Anterior cingulate cortex (tissue), 58 donors: ENCODE measurements around the gene TAF6L.
"Not testable (repeated sequence)": the region's sequence is repeated elsewhere in the genome, so short reads cannot be mapped to it uniquely, and the experiment has no call there.

ENCODE experiments used
- DNase-seq, 58 donors: peaks; one replicate each; lab custom pipeline; 2025; lab: John Stamatoyannopoulos, UW

Gene TAF6L

DNA sequence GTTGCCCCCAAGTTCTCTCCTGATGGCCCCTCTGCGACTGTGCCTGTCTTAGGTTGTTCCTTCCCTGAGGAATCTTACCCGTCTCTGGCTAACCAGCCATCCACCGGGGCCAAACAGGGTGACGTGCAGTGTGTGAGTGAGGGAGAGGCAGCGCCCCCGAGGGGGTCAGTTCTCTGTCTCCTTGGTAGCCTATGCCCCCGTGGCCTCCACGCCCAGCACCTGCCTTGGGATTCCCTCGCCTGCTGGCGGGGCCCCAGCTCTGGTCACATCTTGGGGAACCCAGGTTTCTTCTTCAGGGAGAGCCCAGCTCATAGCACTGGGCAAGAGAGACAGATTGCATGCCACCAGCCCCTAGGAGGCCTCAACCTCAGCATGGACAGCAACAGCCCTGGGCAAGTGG is 28.3 kb downstream of the TAF6L start:
- no peak for DNase-seq

DNA sequence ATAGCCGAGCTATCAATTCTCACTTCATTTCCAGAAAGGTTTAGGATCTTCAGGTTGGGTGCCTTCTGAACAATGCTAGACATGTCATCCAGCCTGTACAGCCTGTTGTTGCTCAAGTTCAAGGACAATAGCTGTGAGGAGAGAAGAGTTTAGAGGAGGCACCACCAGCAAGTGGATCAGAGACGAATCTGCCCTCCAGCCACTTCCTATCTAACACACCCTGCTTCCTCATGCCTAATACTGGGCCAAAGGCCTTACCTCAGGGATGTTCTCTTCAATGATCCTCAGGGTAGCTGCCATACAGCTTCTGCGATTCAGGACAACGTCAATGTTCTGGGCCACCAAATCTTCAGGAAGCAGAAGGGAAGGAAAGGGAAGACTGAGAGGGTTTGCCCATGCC is 29.9 kb downstream of the TAF6L start:
- no peak for DNase-seq

DNA sequence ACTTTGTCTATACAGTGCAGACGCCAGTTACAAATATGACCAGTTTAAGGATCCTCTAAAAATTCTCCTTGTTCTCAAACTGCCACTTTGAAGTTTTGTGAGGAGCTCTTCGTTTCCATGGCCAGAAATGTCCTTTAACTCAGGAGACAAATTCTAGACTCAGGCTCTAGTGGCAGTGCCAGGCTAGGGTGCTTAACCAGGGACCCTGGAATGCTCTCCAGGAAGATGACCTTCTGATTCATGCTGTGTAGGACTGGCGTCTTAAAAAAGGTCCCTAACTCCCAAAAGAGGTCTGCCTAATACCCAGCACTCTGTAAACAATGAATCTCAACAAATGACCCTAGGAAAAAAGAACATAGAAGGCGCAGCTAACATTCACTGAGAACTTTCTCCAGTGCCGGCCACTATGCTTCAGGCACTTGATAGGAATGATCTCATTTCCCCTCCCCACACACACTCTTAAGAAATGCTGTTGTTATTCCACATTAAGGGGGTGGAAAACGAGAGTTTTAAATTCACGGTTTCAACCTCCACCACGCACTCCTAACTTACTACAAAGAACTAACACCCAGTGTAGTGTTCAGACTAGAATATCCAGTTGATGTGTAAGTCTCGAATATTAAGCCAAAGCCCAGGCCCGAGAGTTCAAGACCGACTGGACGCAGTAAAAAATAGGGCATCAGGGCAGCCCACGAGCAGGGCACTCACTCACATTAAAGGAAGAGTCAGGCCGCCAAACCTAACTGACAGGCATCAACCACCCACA is 33.3 kb downstream of the TAF6L start:
- peak in 2 of 58 donors; percentile 13 to 44 for DNase-seq

DNA sequence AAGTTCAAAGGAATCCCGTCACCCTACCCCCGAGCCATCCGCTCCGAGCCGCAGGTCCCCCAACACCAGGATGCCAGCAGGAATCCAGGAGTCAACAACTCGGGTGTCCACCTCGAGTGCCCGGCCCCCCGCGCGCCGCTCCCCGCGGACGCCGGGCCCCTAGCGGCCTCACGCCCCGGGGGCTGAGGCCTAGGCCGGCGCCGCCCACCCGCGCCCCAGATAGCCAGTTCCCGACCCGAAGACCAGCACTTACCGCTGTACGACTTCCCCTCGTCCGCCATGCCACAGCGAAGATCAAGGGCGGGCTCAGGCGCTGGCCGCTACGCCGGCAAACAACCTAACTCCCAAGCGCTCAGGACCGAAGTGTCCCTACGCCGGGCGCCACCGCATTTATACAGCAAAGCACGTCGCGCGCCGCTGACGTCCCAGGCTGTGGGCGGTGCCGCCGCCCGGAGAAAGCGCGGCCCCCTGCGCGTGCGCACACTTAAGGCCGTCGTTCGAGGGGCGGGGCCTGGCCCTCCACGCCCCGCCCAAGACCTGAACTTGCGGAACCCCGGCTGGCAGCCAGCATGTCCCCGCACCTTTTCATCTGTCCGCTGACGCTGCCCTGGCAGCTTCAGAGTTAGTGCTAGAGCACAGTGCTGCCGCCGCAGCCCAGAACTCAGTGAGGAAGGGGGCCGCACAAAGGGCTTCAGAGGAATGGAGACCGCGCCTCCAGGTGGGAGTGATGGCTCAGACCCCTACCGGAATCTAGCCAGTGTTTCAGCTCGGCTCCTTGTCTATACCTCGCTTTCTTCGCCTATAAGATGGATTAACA is 34.1 kb downstream of the TAF6L start, which contains the start of gene NXF1:
TSS of gene NXF1 (minus strand) at position 365 of the 817 bp plus-strand sequence. CDS start at position 281, 84 bp downstream.
- peak; percentile 46 to 96 (median 92) for DNase-seq

DNA sequence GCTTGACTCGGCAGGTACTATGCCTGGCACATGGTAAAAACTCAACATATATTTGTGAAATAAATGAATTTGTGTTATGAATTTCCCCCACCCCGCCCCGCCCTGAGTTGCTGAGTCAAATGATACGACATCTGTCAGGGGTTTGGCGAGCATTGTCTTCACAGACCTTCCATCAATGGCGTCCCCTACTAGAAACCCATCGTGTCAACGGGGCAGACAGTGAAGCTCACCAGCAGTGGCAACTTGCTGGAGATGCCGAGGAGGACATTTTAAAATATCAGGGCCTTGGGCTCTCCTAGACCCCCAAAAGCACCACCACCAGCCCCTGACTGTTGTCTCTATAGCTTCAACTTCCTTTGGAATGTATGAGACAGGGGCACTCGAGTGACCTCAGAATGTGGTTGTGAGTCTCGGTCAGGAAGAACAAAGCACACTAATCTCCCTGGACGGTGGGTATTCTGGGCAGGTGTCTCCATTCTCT is 34.8 kb downstream of the TAF6L start:
- DNase-seq: peak in 2 of 58 donors; percentile 6 to 17

DNA sequence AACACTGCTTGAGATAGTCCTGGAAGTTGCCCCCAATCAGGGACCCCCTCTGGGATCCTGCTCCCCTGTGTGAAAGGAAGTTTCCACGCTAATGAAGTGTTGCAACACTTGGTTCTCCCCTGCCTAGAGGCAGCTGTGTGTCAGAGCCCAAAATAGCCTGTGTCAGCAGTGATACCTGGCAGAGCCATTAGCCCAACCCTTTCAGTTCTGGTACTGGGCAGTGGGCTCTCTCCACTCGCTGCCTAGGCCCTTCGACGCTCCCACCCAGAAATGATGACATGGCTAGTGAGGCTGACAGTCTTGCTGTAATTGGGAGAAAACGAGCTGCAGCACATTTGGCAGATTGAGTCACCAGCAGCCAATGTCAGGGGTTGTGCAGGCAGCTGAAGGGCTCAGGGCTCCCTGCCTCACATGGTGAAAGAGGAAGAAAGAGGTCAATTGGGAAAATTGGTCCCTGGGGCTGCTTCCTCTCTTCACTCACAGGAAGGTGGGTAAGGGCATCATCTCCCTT is 35.5 kb downstream of the TAF6L start:
- peak in 3 of 58 donors; percentile 4 to 32 (median 12) for DNase-seq

DNA sequence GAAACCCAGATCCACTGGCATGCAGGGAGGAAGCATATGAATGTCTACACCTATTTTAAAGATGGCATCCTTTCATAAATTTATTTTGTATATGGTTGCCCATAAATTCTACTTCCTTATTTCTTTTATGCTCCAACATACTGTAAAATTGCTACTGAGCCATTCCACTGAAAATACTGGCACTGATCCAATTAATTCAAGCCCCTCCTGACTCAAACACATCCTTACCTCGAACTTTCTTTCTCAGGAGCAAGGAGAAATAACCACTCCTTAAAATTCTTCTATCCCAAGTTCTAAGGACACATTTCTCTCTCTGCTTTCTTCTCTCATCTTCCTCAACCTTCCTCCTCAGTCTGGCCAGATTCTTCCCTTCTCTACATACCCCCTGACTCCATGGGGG is 39.6 kb downstream of the TAF6L start:
- no peak for DNase-seq

DNA sequence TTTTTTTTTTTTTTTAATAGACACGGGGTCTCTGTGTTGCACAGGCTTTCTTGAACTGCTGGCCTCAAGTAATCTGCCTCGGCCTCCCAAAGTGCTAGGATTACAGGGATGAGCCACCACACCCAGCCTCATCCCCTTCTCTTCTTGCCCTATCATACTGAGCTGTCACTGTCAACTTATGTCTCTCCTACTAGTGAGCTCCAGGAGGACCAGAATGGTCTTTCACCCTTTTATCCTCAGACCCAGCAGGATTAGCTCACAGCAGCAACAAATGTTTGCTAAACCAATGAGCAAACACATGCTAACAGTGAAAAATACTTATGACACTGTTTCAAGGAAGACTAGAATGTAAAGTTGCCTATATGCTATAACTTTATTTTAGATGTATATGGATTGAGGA is 40.5 kb downstream of the TAF6L start:
- DNase-seq: no peak

DNA sequence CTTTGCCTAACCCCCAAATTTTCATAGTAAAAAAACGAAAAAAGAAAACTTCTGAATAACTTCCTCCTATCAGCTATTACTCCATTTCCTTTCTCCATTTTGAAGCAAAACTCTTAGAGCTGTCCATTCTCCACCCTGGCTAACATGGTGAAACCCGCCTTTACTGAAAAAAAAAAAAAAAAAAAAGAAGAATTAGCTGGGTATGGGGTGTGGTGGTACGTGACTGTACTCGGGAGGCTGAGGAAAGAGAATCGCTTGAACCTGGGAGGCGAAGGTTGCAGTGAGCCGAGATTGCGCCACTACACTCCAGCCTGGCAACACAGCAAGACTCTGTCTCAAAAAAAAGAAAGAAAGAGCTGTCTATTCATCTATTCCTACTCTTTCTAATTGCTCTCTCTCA is 45.4 kb downstream of the TAF6L start:
- DNase-seq: no peak

DNA sequence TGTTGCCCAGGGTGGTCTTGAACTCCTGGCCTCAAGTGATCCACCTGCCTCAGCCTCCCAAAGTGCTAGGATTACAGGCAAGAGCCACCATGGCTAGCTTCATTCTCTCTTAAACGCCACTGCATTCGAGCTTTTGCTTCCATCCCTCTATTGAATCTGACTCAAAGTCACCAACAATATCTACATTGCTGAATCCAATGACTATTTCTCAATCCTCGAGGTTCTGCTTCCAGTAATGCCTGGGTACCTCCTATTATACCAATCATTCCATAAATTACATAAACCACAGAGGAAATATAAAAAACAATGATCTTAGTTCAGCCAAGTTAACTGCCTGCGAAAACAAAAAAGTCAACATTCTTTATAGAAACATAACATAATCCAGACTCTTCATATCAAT is 45.9 kb downstream of the TAF6L start:
- DNase-seq: no peak

DNA sequence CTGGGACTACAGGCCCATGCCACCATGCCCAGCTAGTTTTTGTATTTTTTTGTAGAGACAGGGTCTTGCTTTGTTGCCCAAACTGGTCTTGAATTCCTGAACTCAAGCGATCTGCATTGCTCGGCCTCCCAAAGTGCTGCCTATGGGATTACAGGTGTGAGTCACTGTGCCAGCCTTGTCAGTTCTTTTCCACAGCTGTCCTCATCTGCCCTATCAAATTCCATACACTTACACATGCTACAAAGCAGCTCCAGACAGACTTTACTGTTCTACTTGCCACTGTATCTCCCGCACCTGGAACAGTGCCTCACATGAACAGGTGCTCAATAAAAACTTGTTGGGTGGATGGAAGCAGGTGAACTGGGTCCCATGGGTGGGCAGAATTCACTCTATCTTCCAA is 52.5 kb downstream of the TAF6L start:
- no peak for DNase-seq

DNA sequence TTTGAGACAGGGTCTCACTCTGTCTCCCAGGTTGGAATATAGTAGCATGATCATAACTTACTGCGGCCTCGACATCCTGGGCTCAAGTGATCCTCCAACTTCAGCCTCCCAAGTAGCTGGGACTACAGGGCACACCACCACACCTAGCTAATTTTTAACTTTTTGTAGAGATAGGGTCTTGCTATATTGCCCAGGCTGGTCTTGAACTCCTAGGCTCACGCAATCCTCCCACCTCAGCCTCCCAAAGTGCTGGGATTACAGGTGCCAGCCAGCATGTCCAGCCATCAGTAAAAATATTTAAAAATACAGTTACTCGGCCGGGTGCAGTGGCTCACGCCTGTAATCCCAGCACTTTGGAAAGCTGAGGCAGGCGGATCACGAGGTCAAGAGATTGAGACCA is 56.9 kb downstream of the TAF6L start:
- DNase-seq: not testable (repeated sequence)

DNA sequence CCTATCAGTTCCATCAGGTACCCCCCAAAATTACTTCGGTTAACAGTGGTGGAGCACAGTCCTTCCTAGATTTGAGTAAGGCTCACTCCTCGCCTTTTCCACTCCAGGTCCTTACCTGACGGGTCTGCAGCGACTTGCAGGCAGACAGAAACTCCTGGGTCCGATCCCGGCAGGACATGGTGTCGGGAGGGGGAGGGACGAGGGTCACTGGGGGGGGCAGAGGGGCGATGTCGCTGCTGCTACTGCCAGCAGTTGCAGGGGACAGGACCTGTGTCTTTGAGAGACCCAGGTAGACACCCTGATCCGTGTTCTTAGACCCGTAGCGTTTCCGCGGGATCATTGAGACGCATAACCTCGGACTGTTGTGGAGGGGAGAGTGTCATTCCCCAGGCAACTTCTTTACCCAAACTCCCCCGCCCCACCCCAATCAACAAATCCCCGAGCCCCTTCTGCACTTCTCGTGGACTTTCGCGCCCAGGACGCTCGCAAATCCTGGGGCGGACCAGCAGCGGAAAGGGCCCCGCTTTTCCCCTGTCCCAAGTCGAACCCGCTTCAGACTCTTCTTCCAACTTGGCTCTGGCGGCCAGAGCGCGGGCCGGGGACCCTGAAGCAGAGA is 59.8 kb downstream of the TAF6L start:
- DNase-seq: peak in 4 of 58 donors; percentile 16 to 52 (median 32)

DNA sequence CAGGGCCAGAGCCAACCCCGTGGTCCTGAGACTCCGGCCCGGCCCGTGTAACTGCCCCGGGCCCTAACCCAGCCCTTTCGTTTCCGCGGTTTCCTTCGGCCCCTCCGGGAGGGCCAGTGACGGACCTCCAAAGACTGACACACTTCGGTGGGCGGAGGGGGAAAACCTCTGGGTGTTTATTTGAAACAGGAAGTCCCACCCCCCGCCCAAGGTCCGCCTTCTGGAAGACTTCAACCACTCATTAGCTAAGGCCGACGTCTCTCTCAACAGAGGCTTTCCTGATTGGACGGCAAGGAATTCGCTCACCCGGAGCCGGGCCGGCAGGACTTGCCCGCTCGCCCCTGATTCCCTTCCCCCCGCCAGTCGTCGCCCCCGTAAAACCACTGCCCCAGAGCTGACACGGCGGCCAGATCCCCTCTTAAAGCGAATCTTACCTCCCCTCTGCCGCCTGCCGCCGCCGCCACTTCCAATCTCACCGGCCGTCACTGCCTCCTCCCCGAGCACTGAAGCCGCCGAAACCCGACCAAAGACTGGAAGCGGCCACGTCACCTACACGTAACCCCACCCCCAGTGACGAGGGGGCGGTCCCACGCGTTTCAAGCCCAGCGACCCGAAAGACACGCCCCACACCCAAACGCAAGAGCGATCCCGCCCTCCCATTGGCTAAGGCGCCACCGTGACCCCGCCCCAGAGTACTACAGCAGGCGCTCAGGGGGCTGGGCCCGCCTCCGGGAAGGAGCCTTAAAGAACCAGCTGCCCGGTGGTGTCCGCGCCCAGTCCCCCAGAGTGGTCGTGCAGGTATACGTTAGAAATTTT is 60.5 kb downstream of the TAF6L start, which contains the start of gene STX5:
TSS of gene STX5 (minus strand) at position 532 of the 816 bp plus-strand sequence. CDS start 808 bp downstream, outside the sequence.
- peak; percentile 93 to 100 (median 99) for DNase-seq

DNA sequence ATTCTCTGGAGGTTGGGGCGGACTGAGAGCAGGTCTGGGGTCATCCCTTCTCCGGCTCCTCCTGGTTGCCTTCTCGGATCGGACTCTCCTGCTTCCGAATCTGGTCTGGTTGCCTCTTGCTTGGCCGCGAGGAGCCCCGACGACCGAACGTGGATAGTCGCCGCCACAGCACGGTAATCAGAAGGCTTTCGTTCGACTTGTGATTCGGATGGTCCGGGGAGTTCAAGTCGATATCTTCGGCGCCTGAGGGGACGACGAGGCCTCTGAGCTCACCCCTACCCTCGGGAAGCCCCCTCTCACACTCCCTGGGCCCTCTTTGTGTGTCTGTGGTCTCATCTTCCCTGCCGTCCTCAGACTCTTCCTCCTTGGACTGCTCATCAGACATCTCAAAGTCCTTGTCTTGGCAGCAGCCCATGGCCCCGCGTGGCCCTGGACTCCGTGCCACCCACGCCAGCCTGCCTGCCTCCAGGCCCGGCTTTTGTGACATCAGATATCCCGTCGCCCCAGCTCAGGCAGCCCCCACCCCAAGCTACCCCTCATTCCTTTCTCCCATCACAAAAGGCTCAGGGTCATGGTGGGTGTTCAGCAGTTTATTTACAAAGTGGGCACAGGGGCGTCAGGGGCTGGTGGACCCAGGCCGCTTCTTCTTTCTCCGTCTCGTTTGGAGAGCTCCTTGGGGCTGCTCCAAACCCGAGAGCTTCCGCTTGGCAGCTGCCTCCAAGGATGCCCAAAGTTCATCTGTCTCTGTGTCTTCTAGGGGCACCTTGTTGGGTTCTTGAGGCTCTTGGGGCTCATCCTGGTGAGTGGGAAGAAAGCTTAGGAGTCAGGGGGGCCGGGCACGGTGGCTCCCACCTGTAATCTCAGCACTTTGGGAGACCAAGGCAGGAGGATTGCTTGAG is 61.4 kb downstream of the TAF6L start, which contains the start of gene TEX54:
TSS of gene TEX54 (minus strand) at position 506 of the 899 bp plus-strand sequence.
- peak in 17 of 58 donors; percentile 10 to 66 (median 29) for DNase-seq

DNA sequence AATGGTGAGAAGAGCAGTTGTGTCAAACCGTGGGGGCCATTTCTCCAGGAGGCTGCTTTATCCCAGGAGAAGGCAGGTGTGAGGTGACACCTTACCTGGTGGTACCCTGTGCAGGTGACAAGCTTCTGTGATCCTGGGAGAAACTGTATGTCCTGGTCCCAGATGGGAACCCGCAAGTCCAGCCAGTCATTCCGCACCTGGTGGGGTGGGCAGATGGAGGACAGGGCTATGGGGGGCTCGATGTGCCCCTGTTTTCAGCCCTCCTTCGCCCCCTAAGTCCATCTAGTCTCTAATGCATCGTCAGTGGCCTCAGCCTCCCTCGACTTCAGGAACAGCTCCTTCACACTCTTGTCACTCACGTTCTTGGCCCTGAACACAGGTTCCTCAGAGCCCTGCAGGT is 64.1 kb downstream of the TAF6L start:
- no peak for DNase-seq
